ENCODE results near the gene MAP2.

The MAP2 gene

GRCh38 chr2:209640358-209640757 lies 216.5 kb downstream of the MAP2 start:
- Histone ChIP-seq H3K18ac (ENCODE audit: low read depth in 1 of 2, low read length in 2 of 2) (no peak overlapping the region), H2AFZ (ENCODE audit: low read depth, low read length) (no peak overlapping the region), H4K8ac (ENCODE audit: low read length) (no peak overlapping the region), H3K36me3 (ENCODE audit: control insufficient read depth in 1 of 2, insufficient read depth in 2 of 2, low read depth in 1 of 2, low read length in 2 of 2) (no peaks in the 10 kb centered on the region), H2BK12ac (ENCODE audit: low read length in 2 of 2) (no peak overlapping the region), H3K27me3 (ENCODE audit: control insufficient read depth in 1 of 2, insufficient read depth in 1 of 2, low read length in 2 of 2) (no peaks in the 10 kb centered on the region), H3K4me1 (ENCODE audit: control insufficient read depth, insufficient read depth, low read depth, low read length) (peaks cover 2% of the 10 kb centered on the region), H3K4me3 (ENCODE audit: insufficient read depth in 1 of 2, low read depth in 1 of 2, low read length in 2 of 2) (no peak overlapping the region), H3K23ac (ENCODE audit: low read length in 2 of 2) (no peak overlapping the region), H2BK15ac (ENCODE audit: low read depth, poor library complexity, severe bottlenecking) (no peak overlapping the region), H3K4ac (ENCODE audit: low read depth in 1 of 2, low read length in 2 of 2) (no peak overlapping the region), H3K9ac (ENCODE audit: low read length) (no peak overlapping the region), H2BK5ac (ENCODE audit: low read depth, low read length, poor library complexity, severe bottlenecking) (no peak overlapping the region), H4K91ac (ENCODE audit: low read length) (no peak overlapping the region), H3K27ac (ENCODE audit: low read length, poor library complexity, severe bottlenecking) (no peak overlapping the region), H3K79me1 (replicated peaks; ENCODE audit: low read length, poor library complexity, severe bottlenecking) (no peaks in the 10 kb centered on the region), H2BK120ac (ENCODE audit: low read depth, low read length) (no peak overlapping the region), H3K14ac (ENCODE audit: low read length in 2 of 2) (no peak overlapping the region), H3K4me2 (ENCODE audit: low read length, poor library complexity, severe bottlenecking) (no peak overlapping the region), H3K9me3 (ENCODE audit: control insufficient read depth, low read length) (no peaks in the 10 kb centered on the region), H2AK5ac (ENCODE audit: low read length, severe bottlenecking) (no peak overlapping the region)
- no peak for DNase-seq
- WGBS: 18% methylated on average over 1 of the region's 2 CpGs

GRCh38 chr2:209642146-209642820 lies 218.4 kb downstream of the MAP2 start:
- Histone ChIP-seq H3K36me3 (ENCODE audit: control insufficient read depth in 1 of 2, insufficient read depth in 2 of 2, low read depth in 1 of 2, low read length in 2 of 2) (no peaks in the 10 kb centered on the region), H3K27me3 (ENCODE audit: control insufficient read depth in 1 of 2, insufficient read depth in 1 of 2, low read length in 2 of 2) (no peaks in the 10 kb centered on the region), H2BK12ac (ENCODE audit: low read length in 2 of 2) (no peak overlapping the region), H2BK15ac (ENCODE audit: low read depth, poor library complexity, severe bottlenecking) (no peak overlapping the region), H3K23ac (ENCODE audit: low read length in 2 of 2) (no peak overlapping the region), H2AFZ (ENCODE audit: low read depth, low read length) (no peak overlapping the region), H2AK5ac (ENCODE audit: low read length, severe bottlenecking) (no peak overlapping the region), H4K8ac (ENCODE audit: low read length) (no peak overlapping the region), H3K9ac (ENCODE audit: low read length) (no peak overlapping the region), H2BK5ac (ENCODE audit: low read depth, low read length, poor library complexity, severe bottlenecking) (no peak overlapping the region), H3K9me3 (ENCODE audit: control insufficient read depth, low read length) (no peaks in the 10 kb centered on the region), H3K27ac (ENCODE audit: low read length, poor library complexity, severe bottlenecking) (no peak overlapping the region), H3K79me1 (replicated peaks; ENCODE audit: low read length, poor library complexity, severe bottlenecking) (no peaks in the 10 kb centered on the region), H4K91ac (ENCODE audit: low read length) (no peak overlapping the region), H3K4me2 (ENCODE audit: low read length, poor library complexity, severe bottlenecking) (no peak overlapping the region), H3K18ac (ENCODE audit: low read depth in 1 of 2, low read length in 2 of 2) (no peak overlapping the region), H2BK120ac (ENCODE audit: low read depth, low read length) (no peak overlapping the region), H3K4me3 (ENCODE audit: insufficient read depth in 1 of 2, low read depth in 1 of 2, low read length in 2 of 2) (no peak overlapping the region), H3K14ac (ENCODE audit: low read length in 2 of 2) (no peak overlapping the region), H3K4me1 (ENCODE audit: control insufficient read depth, insufficient read depth, low read depth, low read length) (peaks cover 2% of the 10 kb centered on the region), H3K4ac (ENCODE audit: low read depth in 1 of 2, low read length in 2 of 2) (no peak overlapping the region)
- DNase-seq: no peak
- WGBS: no CpG with 5 or more reads among the region's 3 CpGs

GRCh38 chr2:209644842-209645241 lies 221.0 kb downstream of the MAP2 start:
- H3K9ac ChIP-seq (ENCODE audit: low read length): no peak overlapping the region
- no peak overlapping the region for H2AFZ ChIP-seq (ENCODE audit: low read depth, low read length)
- DNase-seq: no peak
- peaks cover 2% of the 10 kb centered on the region for H3K4me1 ChIP-seq (ENCODE audit: control insufficient read depth, insufficient read depth, low read depth, low read length)
- no peak overlapping the region for H4K91ac ChIP-seq (ENCODE audit: low read length)
- H2BK120ac ChIP-seq (ENCODE audit: low read depth, low read length): no peak overlapping the region
- no peak overlapping the region for H3K18ac ChIP-seq (ENCODE audit: low read depth in 1 of 2, low read length in 2 of 2)
- no peak overlapping the region for H2BK12ac ChIP-seq (ENCODE audit: low read length in 2 of 2)
- H3K36me3 ChIP-seq (ENCODE audit: control insufficient read depth in 1 of 2, insufficient read depth in 2 of 2, low read depth in 1 of 2, low read length in 2 of 2): no peaks in the 10 kb centered on the region
- no peak overlapping the region for H3K27ac ChIP-seq (ENCODE audit: low read length, poor library complexity, severe bottlenecking)
- no peak overlapping the region for H2BK5ac ChIP-seq (ENCODE audit: low read depth, low read length, poor library complexity, severe bottlenecking)
- no peak overlapping the region for H3K4me3 ChIP-seq (ENCODE audit: insufficient read depth in 1 of 2, low read depth in 1 of 2, low read length in 2 of 2)
- no peak overlapping the region for H2BK15ac ChIP-seq (ENCODE audit: low read depth, poor library complexity, severe bottlenecking)
- H3K4ac ChIP-seq (ENCODE audit: low read depth in 1 of 2, low read length in 2 of 2): no peak overlapping the region
- no peak overlapping the region for H3K14ac ChIP-seq (ENCODE audit: low read length in 2 of 2)
- no peaks in the 10 kb centered on the region for H3K79me1 ChIP-seq (replicated peaks; ENCODE audit: low read length, poor library complexity, severe bottlenecking)
- no peak overlapping the region for H3K4me2 ChIP-seq (ENCODE audit: low read length, poor library complexity, severe bottlenecking)
- no peaks in the 10 kb centered on the region for H3K27me3 ChIP-seq (ENCODE audit: control insufficient read depth in 1 of 2, insufficient read depth in 1 of 2, low read length in 2 of 2)
- no peak overlapping the region for H3K23ac ChIP-seq (ENCODE audit: low read length in 2 of 2)
- no peak overlapping the region for H4K8ac ChIP-seq (ENCODE audit: low read length)
- H2AK5ac ChIP-seq (ENCODE audit: low read length, severe bottlenecking): no peak overlapping the region
- H3K9me3 ChIP-seq (ENCODE audit: control insufficient read depth, low read length): no peaks in the 10 kb centered on the region

GRCh38 chr2:209648714-209649113 lies 224.9 kb downstream of the MAP2 start:
- H3K9me3 ChIP-seq (ENCODE audit: control insufficient read depth, low read length): no peaks in the 10 kb centered on the region
- no peak overlapping the region for H2AFZ ChIP-seq (ENCODE audit: low read depth, low read length)
- no peak overlapping the region for H2BK15ac ChIP-seq (ENCODE audit: low read depth, poor library complexity, severe bottlenecking)
- no peak overlapping the region for H2BK5ac ChIP-seq (ENCODE audit: low read depth, low read length, poor library complexity, severe bottlenecking)
- H4K8ac ChIP-seq (ENCODE audit: low read length): no peak overlapping the region
- H3K14ac ChIP-seq (ENCODE audit: low read length in 2 of 2): no peak overlapping the region
- no peaks in the 10 kb centered on the region for H3K79me1 ChIP-seq (replicated peaks; ENCODE audit: low read length, poor library complexity, severe bottlenecking)
- no peak for DNase-seq
- WGBS: 93% methylated on average over 3 of the region's 3 CpGs
- no peak overlapping the region for H2BK120ac ChIP-seq (ENCODE audit: low read depth, low read length)
- no peaks in the 10 kb centered on the region for H3K36me3 ChIP-seq (ENCODE audit: control insufficient read depth in 1 of 2, insufficient read depth in 2 of 2, low read depth in 1 of 2, low read length in 2 of 2)
- H2AK5ac ChIP-seq (ENCODE audit: low read length, severe bottlenecking): no peak overlapping the region
- H3K4me3 ChIP-seq (ENCODE audit: insufficient read depth in 1 of 2, low read depth in 1 of 2, low read length in 2 of 2): no peak overlapping the region
- H3K23ac ChIP-seq (ENCODE audit: low read length in 2 of 2): no peak overlapping the region
- no peak overlapping the region for H3K27ac ChIP-seq (ENCODE audit: low read length, poor library complexity, severe bottlenecking)
- H3K27me3 ChIP-seq (ENCODE audit: control insufficient read depth in 1 of 2, insufficient read depth in 1 of 2, low read length in 2 of 2): no peaks in the 10 kb centered on the region
- H3K4me2 ChIP-seq (ENCODE audit: low read length, poor library complexity, severe bottlenecking): no peak overlapping the region
- H3K4ac ChIP-seq (ENCODE audit: low read depth in 1 of 2, low read length in 2 of 2): no peak overlapping the region
- H3K4me1 ChIP-seq (ENCODE audit: control insufficient read depth, insufficient read depth, low read depth, low read length): no peaks in the 10 kb centered on the region
- H2BK12ac ChIP-seq (ENCODE audit: low read length in 2 of 2): no peak overlapping the region
- no peak overlapping the region for H4K91ac ChIP-seq (ENCODE audit: low read length)
- H3K18ac ChIP-seq (ENCODE audit: low read depth in 1 of 2, low read length in 2 of 2): no peak overlapping the region
- H3K9ac ChIP-seq (ENCODE audit: low read length): no peak overlapping the region
